Measurements from ENCODE around the gene SDK1. TPM values are rescaled to one million over a fixed set of nuclear protein-coding genes. Genes with fewer than 3 reads are reported as not detected.

The SDK1 gene
- total and polyA plus RNA-seq, 2 experiments from 2014 or later = 2.1 to 10.0 TPM

GRCh38 chr7:3643091-3643490 lies 342.0 kb downstream of the SDK1 start:
- no peak overlapping the region for H3K4me3 Mint-ChIP-seq
- 0 out of 2 replicates have a peak overlapping the region, but pooled peaks have one; percentile 18 for H3K27ac Mint-ChIP-seq
- Histone ChIP-seq H3K27me3 (ENCODE audit: insufficient read depth) (no peaks in the 10 kb centered on the region), H4K20me1 (replicated peaks; ENCODE audit: insufficient read depth) (no peaks in the 10 kb centered on the region), H3K9me2 (ENCODE audit: insufficient read depth) (no peaks in the 10 kb centered on the region), H3K4me2 (no peak overlapping the region), H3K27ac (ENCODE audit: low read depth) (no peak overlapping the region), H2AFZ (no peak overlapping the region), H3F3A (replicated peaks; ENCODE audit: low read depth) (no peaks in the 10 kb centered on the region), H3K79me2 (replicated peaks; ENCODE audit: insufficient read depth) (no peaks in the 10 kb centered on the region), H3K36me3 (ENCODE audit: insufficient read depth) (no peaks in the 10 kb centered on the region), H3K4me3 (no peak overlapping the region), H3K4me1 (ENCODE audit: insufficient read depth) (no peaks in the 10 kb centered on the region)
- ATAC-seq = no peak
- TF ChIP-seq EZH2phosphoT487 (IDR thresholded peaks at IDR 0.05; ENCODE audit: unreplicated experiment) (no peak), REST (IDR thresholded peaks at IDR 0.05; ENCODE audit: unreplicated experiment) (no peak), ZNF114 (CRISPR knock-in tag; IDR thresholded peaks at IDR 0.05) (no peak), JUNB (IDR thresholded peaks at IDR 0.05; ENCODE audit: unreplicated experiment) (no peak), CTCF (conservative IDR thresholded peaks at IDR 0.05; ENCODE audit: low read depth in 2 of 2) (no peak), POLR2AphosphoS5 (IDR thresholded peaks at IDR 0.05; ENCODE audit: low read depth) (no peak), STAT1 (IDR thresholded peaks at IDR 0.05; ENCODE audit: unreplicated experiment) (no peak), NANOG (IDR thresholded peaks at IDR 0.05; ENCODE audit: borderline replicate concordance) (no peak), ZNF331 (CRISPR knock-in tag; IDR thresholded peaks at IDR 0.05; ENCODE audit: low read depth) (no peak), EZH2 (IDR thresholded peaks at IDR 0.05; ENCODE audit: low read depth, unreplicated experiment) (no peak), CREB1 (CRISPR knock-in tag; IDR thresholded peaks at IDR 0.05; ENCODE audit: low read depth) (no peak), ZNF462 (CRISPR knock-in tag; IDR thresholded peaks at IDR 0.05) (no peak)
- TF ChIP-seq, protein P1, sequence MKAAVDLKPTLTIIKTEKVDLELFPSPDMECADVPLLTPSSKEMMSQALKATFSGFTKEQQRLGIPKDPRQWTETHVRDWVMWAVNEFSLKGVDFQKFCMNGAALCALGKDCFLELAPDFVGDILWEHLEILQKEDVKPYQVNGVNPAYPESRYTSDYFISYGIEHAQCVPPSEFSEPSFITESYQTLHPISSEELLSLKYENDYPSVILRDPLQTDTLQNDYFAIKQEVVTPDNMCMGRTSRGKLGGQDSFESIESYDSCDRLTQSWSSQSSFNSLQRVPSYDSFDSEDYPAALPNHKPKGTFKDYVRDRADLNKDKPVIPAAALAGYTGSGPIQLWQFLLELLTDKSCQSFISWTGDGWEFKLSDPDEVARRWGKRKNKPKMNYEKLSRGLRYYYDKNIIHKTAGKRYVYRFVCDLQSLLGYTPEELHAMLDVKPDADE (IDR thresholded peaks at IDR 0.05) = no peak
- peaks cover 2% of the 10 kb centered on the region for H3K27me3 Mint-ChIP-seq (ENCODE audit: insufficient read depth, low read depth, poor library complexity)
- H3K4me1 Mint-ChIP-seq = no peaks in the 10 kb centered on the region
- H3K36me3 Mint-ChIP-seq (ENCODE audit: low read depth) = no peaks in the 10 kb centered on the region; the same call in 2 of the 3 replicates
- DNase-seq (ENCODE audit: low spot score) = no peak
- no peaks in the 10 kb centered on the region for H3K9me3 Mint-ChIP-seq

Measured in GM23338 (cell line).